IMR-90 (cell line): ENCODE measurements around the gene SLC9A9. TPM values are rescaled to one million over a fixed set of nuclear protein-coding genes. Genes with fewer than 3 reads are reported as not detected.

ENCODE experiments used
- ATAC-seq: fragments of 200-7000 bp; cut with Tn5 transposase; 2 replicates; pipeline ENCODE4 v1.9.1; 2020; ENCODE audit warnings: low read depth, mild to moderate bottlenecking, moderate library complexity
- BruUV-seq: library from RNA; stranded (reverse); fragments of 400-500 nt; replicated peaks from 2 replicates; lab custom pipeline; 2021; lab: Mats Ljungman, UMichigan
- CTCF ChIA-PET: fragments of 300-600 bp; formaldehyde crosslinking; extraction: SDS; loops from one replicate; lab custom pipeline; 2021; ENCODE audit warnings: antibody characterized with exemption; lab: Yijun Ruan, JAX
- POLR2A ChIA-PET: fragments of 300-600 bp; sonication (Branson Sonifier 250); formaldehyde crosslinking; loops from one replicate; lab custom pipeline; 2022; ENCODE audit warnings: antibody characterized with exemption; ENCODE audit not compliant: unreplicated experiment; lab: Charles Lee
- DNase-seq: peaks from one replicate; pipeline ENCODE4 v3.0.0; 2013
- H2AFZ ChIP-seq: replicated peaks from 2 replicates; pipeline ENCODE3; 2013; ENCODE audit warnings: low read length, mild to moderate bottlenecking; ENCODE audit not compliant: poor library complexity
- H2AK5ac ChIP-seq: 2 replicates; pipeline ENCODE4 v1.6.1; 2013; ENCODE audit warnings: low read depth, low read length, inconsistent platforms
- H2AK9ac ChIP-seq: replicated peaks from 2 replicates; pipeline ENCODE3; 2013; ENCODE audit warnings: mild to moderate bottlenecking, low read depth, low read length, moderate library complexity; ENCODE audit not compliant: poor library complexity
- H2BK120ac ChIP-seq: 2 replicates; pipeline ENCODE4 v1.6.1; 2013; ENCODE audit warnings: low read depth, low read length, inconsistent platforms
- H2BK15ac ChIP-seq: 3 replicates; pipeline ENCODE4 v1.6.1; 2013; ENCODE audit warnings: low read depth, low read length, inconsistent platforms
- H2BK20ac ChIP-seq: 2 replicates; pipeline ENCODE4 v1.6.1; 2013; ENCODE audit warnings: low read depth, mild to moderate bottlenecking, inconsistent platforms, low read length, moderate library complexity
- H2BK5ac ChIP-seq: 2 replicates; pipeline ENCODE4 v1.6.1; 2013; ENCODE audit warnings: mild to moderate bottlenecking, low read depth, low read length, inconsistent platforms; ENCODE audit not compliant: poor library complexity, severe bottlenecking
- H3K14ac ChIP-seq: replicated peaks from 2 replicates; pipeline ENCODE4 v1.6.1; 2013; ENCODE audit warnings: low read depth, low read length, inconsistent platforms
- H3K18ac ChIP-seq: 2 replicates; pipeline ENCODE4 v1.6.1; 2013; ENCODE audit warnings: low read depth, low read length, control low read depth
- H3K23ac ChIP-seq: 2 replicates; pipeline ENCODE4 v1.6.1; 2013; ENCODE audit warnings: low read depth, low read length, inconsistent platforms
- H3K27ac ChIP-seq: 2 replicates; pipeline ENCODE4 v1.5.1; 2013; ENCODE audit warnings: mild to moderate bottlenecking, control low read depth, low read length; ENCODE audit not compliant: insufficient read depth
- H3K27me3 ChIP-seq: 2 replicates; pipeline ENCODE4 v1.6.1; 2013; ENCODE audit warnings: low read length; ENCODE audit not compliant: control insufficient read depth, insufficient read depth
- H3K36me3 ChIP-seq: 2 replicates; pipeline ENCODE4 v1.6.1; 2013; ENCODE audit warnings: low read length, mixed read lengths; ENCODE audit not compliant: control insufficient read depth, insufficient read depth
- H3K4ac ChIP-seq: 2 replicates; pipeline ENCODE4 v1.6.1; 2013; ENCODE audit warnings: low read depth, low read length, inconsistent platforms
- H3K4me1 ChIP-seq: 2 replicates; pipeline ENCODE4 v1.6.1; 2013; ENCODE audit warnings: low read length, mixed read lengths; ENCODE audit not compliant: control insufficient read depth, insufficient read depth
- H3K4me2 ChIP-seq: 2 replicates; pipeline ENCODE4 v1.6.1; 2013; ENCODE audit warnings: low read depth, mild to moderate bottlenecking, control low read depth, low read length, moderate library complexity
- H3K4me3 ChIP-seq: 2 replicates; pipeline ENCODE4 v1.5.1; 2013; ENCODE audit warnings: low read depth, mild to moderate bottlenecking, control low read depth, low read length, moderate library complexity; ENCODE audit not compliant: insufficient read depth
- H3K56ac ChIP-seq: 2 replicates; pipeline ENCODE4 v1.6.1; 2013; ENCODE audit warnings: low read length, inconsistent platforms; ENCODE audit not compliant: insufficient read depth; ENCODE audit errors: extremely low read depth
- H3K79me1 ChIP-seq, 2 experiments: 2 replicates each; pipeline ENCODE4 v1.6.1; 2013; ENCODE audit warnings: low read length in 2 of 2, inconsistent platforms in 1 of 2, low read depth in 1 of 2
- H3K9ac ChIP-seq: 2 replicates; pipeline ENCODE4 v1.6.1; 2013; ENCODE audit warnings: low read depth, low read length, control low read depth
- H3K9me1 ChIP-seq: 2 replicates; pipeline ENCODE4 v1.6.1; 2013; ENCODE audit warnings: low read length, inconsistent platforms; ENCODE audit not compliant: insufficient read depth
- H3K9me3 ChIP-seq: 2 replicates; pipeline ENCODE4 v1.6.1; 2013; ENCODE audit warnings: low read length; ENCODE audit not compliant: control insufficient read depth, insufficient read depth
- H4K20me1 ChIP-seq: 2 replicates; pipeline ENCODE4 v1.6.1; 2013; ENCODE audit warnings: low read length, inconsistent platforms; ENCODE audit not compliant: insufficient read depth
- H4K5ac ChIP-seq: 2 replicates; pipeline ENCODE4 v1.6.1; 2013; ENCODE audit warnings: mild to moderate bottlenecking, low read depth, low read length, control low read depth
- H4K8ac ChIP-seq, 2 experiments: 2 replicates each; pipeline ENCODE4 v1.6.1; 2013; ENCODE audit warnings: low read depth in 2 of 2, low read length in 2 of 2, control low read depth in 1 of 2, inconsistent platforms in 1 of 2
- H4K91ac ChIP-seq: 2 replicates; pipeline ENCODE4 v1.6.1; 2013; ENCODE audit warnings: low read depth, low read length, inconsistent platforms; ENCODE audit not compliant: insufficient read depth
- BHLHE40 ChIP-seq: fragments of 150-350 bp; IDR thresholded peaks from 2 replicates; pipeline ENCODE4 v1.6.1; 2016; ENCODE audit warnings: mild to moderate bottlenecking, low read depth, low read length
- CEBPB ChIP-seq: IDR thresholded peaks from 2 replicates; pipeline ENCODE4 v1.6.1; 2012; ENCODE audit warnings: low read depth, low read length, improper control_type of control experiment
- CHD1 ChIP-seq: IDR thresholded peaks from 2 replicates; pipeline ENCODE4 v1.6.1; 2012; ENCODE audit warnings: low read depth, low read length, improper control_type of control experiment
- CTCF ChIP-seq: conservative IDR thresholded peaks from 2 replicates; pipeline ENCODE4 v1.5.1; 2012; ENCODE audit warnings: mild to moderate bottlenecking, low read depth, low read length, improper control_type of control experiment
- ELK1 ChIP-seq: fragments of 150-350 bp; IDR thresholded peaks from 2 replicates; pipeline ENCODE4 v1.6.1; 2016; ENCODE audit warnings: low read depth, mild to moderate bottlenecking, low read length, moderate library complexity, borderline replicate concordance
- FOS ChIP-seq: fragments of 150-350 bp; IDR thresholded peaks from 2 replicates; pipeline ENCODE4 v1.6.1; 2016; ENCODE audit warnings: low read depth, low read length
- MAFK ChIP-seq: IDR thresholded peaks from 2 replicates; pipeline ENCODE4 v1.6.1; 2012; ENCODE audit warnings: low read depth, low read length, improper control_type of control experiment
- MXI1 ChIP-seq: IDR thresholded peaks from 2 replicates; pipeline ENCODE4 v1.6.1; 2012; ENCODE audit warnings: low read depth, mild to moderate bottlenecking, low read length, moderate library complexity, borderline replicate concordance
- NFE2L2 ChIP-seq: fragments of 150-350 bp; IDR thresholded peaks from 2 replicates; pipeline ENCODE4 v1.6.1; 2016; ENCODE audit warnings: low read depth, mild to moderate bottlenecking, low read length
- POLR2A ChIP-seq: IDR thresholded peaks from 2 replicates; pipeline ENCODE4 v1.6.1; 2012; ENCODE audit warnings: mild to moderate bottlenecking, low read depth, low read length
- RAD21 ChIP-seq: IDR thresholded peaks from 2 replicates; pipeline ENCODE4 v1.6.1; 2012; ENCODE audit warnings: low read length, improper control_type of control experiment
- RCOR1 ChIP-seq: IDR thresholded peaks from 2 replicates; pipeline ENCODE4 v1.6.1; 2012; ENCODE audit warnings: mild to moderate bottlenecking, low read length, improper control_type of control experiment; ENCODE audit not compliant: insufficient replicate concordance
- RFX5 ChIP-seq: IDR thresholded peaks from 2 replicates; pipeline ENCODE4 v1.8.0; 2012; ENCODE audit warnings: low read depth, mild to moderate bottlenecking, low read length, moderate library complexity
- SMC3 ChIP-seq: fragments of 150-350 bp; IDR thresholded peaks from 2 replicates; pipeline ENCODE4 v1.6.1; 2016; ENCODE audit warnings: low read depth, mild to moderate bottlenecking, antibody characterized with exemption, low read length, moderate library complexity
- USF2 ChIP-seq: fragments of 150-350 bp; IDR thresholded peaks from 2 replicates; pipeline ENCODE4 v1.6.1; 2017; ENCODE audit warnings: mild to moderate bottlenecking, antibody characterized with exemption, low read length, low read depth
- WGBS, 2 experiments: methylation state at CpG; one replicate each; pipeline versions ENCODE4 v1.1.5 to v1.1.7; 2013; ENCODE audit warnings: missing lambda C conversion rate in 2 of 2; ENCODE audit not compliant: insufficient read length in 1 of 2; ENCODE audit errors: extremely low coverage in 2 of 2; 5-methylcytosine and 5-hydroxymethylcytosine counted together
- dilution Hi-C: fragments of 300-500 bp; cut with HindIII; formaldehyde crosslinking; loops from one replicate; pipeline ENCODE4 v1.14.3; 2018; ENCODE audit warnings: low sequenced_read_pairs; ENCODE audit not compliant: unreplicated experiment
- in situ Hi-C: fragments of 300-500 bp; cut with MboI; formaldehyde crosslinking; loops from 3 replicates; pipeline ENCODE4 v1.14.3; 2019; ENCODE audit warnings: low sequenced_read_pairs, inconsistent platforms, mixed read lengths
- intact Hi-C: fragments of 100-400 bp; cut with micrococcal nuclease; formaldehyde crosslinking; loops from 2 replicates; pipeline ENCODE4 v1.10.0; 2022
- polyA plus RNA-seq, 3 experiments: library from polyadenylated mRNA; depleted of rRNA; stranded (reverse); fragments of >200 nt; gene quantifications; 2 replicates each; pipeline ENCODE4 v1.2.3, GENCODE V29; 2012; ENCODE audit warnings: low replicate concordance in 1 of 3
- total RNA-seq: library from RNA; depleted of rRNA; stranded (reverse); fragments of >200 nt; gene quantifications from 2 replicates; pipeline ENCODE4 v1.2.3, GENCODE V29; 2012

Gene SLC9A9
- total and polyA plus RNA-seq, 2 of the 4 experiments (the other 2 are of a cell fraction), result 1.4 to 2.3 TPM

GRCh38 chr3:143218166-143218835 is 630.0 kb downstream of the SLC9A9 start:
- ATAC-seq, result no peak
- H2BK15ac ChIP-seq, result no peak overlapping the region
- H4K20me1 ChIP-seq, result no peaks in the 10 kb centered on the region
- no peak overlapping the region for H3K4ac ChIP-seq
- H3K9ac ChIP-seq, result no peak overlapping the region
- H3K9me1 ChIP-seq, result no peaks in the 10 kb centered on the region
- H2AK5ac ChIP-seq, result no peak overlapping the region
- H3K4me2 ChIP-seq, result no peak overlapping the region
- H4K5ac ChIP-seq, result no peak overlapping the region
- no peak overlapping the region for H3K14ac ChIP-seq
- H3K23ac ChIP-seq, result no peak overlapping the region
- H3K56ac ChIP-seq, result no peak overlapping the region
- no peaks in the 10 kb centered on the region for H3K79me1 ChIP-seq
- no peak overlapping the region for H2BK5ac ChIP-seq
- ChIA-PET CTCF (interaction anchor here (0.6 kb wide), 1 partner anchor 97 kb away, joined by 3 read pairs; no protein-coding TSS in a partner anchor), POLR2A (no interaction called here)
- H4K8ac ChIP-seq, result no peak overlapping the region
- H3K9me3 ChIP-seq, result no peaks in the 10 kb centered on the region
- in situ Hi-C loops, result no loop called here
- H3K27me3 ChIP-seq, result no peaks in the 10 kb centered on the region
- H4K91ac ChIP-seq, result no peak overlapping the region
- intact Hi-C loops, result no loop called here
- H3K18ac ChIP-seq, result no peak overlapping the region
- H2AFZ ChIP-seq, result no peak overlapping the region
- no peak overlapping the region for H3K4me3 ChIP-seq
- no peak overlapping the region for H2AK9ac ChIP-seq
- dilution Hi-C loops, result no loop called here
- no peak for TF ChIP-seq POLR2A
- no peak for TF ChIP-seq SMC3
- no peak for TF ChIP-seq CEBPB
- no peak for TF ChIP-seq RFX5
- TF ChIP-seq MXI1, result no peak
- TF ChIP-seq BHLHE40, result no peak
- no peak for TF ChIP-seq RAD21
- TF ChIP-seq CHD1, result no peak
- no peak for TF ChIP-seq MAFK
- TF ChIP-seq ELK1, result no peak
- no peak for TF ChIP-seq FOS
- TF ChIP-seq CTCF, result no peak
- TF ChIP-seq RCOR1, result no peak
- TF ChIP-seq USF2, result no peak
- no peak for TF ChIP-seq NFE2L2
- BruUV-seq, result no TSS peak
- H3K36me3 ChIP-seq, result no peaks in the 10 kb centered on the region
- no peak overlapping the region for H2BK20ac ChIP-seq
- H3K4me1 ChIP-seq, result no peaks in the 10 kb centered on the region; the same call in 1 of the 2 replicates
- no peak overlapping the region for H3K27ac ChIP-seq
- no peak for DNase-seq
- no CpG with 5 or more reads among the region's 2 CpGs for WGBS, 2 experiments
- H2BK120ac ChIP-seq, result no peak overlapping the region
